ENCODE measurements around the gene FAM240B.
A peak's percentile ranks its signal among the peaks of the same experiment; 100 is the strongest.

Gene FAM240B

DNA sequence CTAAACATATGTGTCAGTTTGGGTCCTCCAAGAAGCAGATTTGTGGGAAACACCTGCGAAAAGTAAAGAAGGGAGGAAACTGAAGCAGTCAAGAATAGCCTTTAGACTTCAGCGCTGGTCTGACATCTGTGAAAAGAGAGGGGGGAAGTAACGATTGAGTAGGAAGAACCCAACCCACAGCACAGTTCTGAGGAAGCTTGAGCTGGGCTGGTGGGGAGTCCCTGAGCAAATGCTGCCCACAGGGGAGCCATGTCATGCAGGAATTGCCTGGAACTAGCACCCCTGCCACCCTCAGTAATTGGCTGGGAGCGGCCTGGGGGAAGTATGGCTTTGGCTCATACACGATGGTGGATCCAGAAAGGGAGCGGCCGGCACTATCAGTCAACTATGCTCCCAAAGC is 20.6 kb downstream of the FAM240B start:
- no peak for DNase-seq

DNA sequence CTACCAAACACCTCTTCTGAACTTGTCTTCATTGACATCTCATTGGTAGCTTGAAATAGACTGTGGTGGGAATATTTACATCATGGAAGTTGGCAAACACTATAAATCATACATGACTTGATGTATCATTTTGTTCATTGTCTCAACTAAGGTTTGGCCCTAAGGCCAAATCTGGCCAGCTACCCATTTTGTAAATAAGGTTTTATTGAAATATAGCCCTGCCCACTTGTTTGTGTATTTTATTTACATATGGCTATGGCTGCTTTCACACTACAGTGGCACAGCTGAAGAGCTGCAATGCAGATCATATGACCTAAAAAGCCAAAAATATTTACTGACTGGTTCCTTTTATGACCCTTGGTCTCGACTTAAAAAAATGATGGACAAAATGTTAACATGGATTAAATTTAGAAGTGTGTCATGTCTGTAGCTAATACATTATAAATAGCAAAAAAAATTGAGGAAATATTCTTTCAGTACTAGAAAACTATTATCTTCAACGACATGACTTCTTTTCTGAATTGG is 22.1 kb downstream of the FAM240B start:
- DNase-seq, result no peak

- DNase-seq, result no peak
Observed at GRCh38 chr9:38696999-38697398, 22.9 kb downstream of the FAM240B start.

DNA sequence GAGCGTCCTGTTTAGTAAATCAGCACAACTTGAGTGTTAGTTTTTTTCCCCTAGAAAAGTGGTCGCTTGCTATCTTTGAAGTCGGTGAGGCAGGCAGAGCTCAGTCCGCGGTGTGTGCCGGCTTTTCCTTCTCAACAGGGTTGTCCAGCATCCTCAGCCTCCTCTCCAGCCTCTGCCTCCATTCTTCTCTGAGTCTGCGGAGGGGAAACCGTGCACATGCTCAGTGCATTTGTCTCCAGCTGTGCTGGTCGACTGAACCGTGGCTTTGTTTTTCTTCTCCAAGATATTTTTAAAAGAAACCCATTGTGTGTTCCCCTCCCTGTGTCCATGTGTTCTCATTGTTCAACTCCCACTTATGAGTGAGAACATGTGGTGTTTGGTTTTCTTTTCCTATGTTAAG is 25.3 kb downstream of the FAM240B start:
- no peak for DNase-seq

DNA sequence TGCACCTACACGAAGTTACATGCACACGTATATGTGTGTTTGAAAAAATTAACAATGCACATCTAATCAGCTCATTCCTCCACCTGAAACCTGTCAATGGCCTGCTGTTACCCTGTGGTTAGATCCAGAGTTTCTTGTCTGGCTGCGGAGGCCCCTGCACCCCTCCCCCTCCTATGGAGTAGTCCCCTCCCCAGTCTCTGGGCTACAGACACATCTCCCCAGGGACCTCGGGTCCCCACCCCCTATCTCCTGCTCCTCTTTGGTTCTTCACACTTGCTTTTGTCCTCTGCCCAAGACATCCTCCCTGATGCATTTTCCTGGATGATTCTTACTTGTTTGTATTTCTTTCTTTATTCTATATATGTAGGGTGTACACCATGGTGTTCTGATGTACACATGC is 27.2 kb downstream of the FAM240B start:
- no peak for DNase-seq

- DNase-seq, result no peak
Observed at GRCh38 chr9:38690574-38690973, 29.4 kb downstream of the FAM240B start.

DNA sequence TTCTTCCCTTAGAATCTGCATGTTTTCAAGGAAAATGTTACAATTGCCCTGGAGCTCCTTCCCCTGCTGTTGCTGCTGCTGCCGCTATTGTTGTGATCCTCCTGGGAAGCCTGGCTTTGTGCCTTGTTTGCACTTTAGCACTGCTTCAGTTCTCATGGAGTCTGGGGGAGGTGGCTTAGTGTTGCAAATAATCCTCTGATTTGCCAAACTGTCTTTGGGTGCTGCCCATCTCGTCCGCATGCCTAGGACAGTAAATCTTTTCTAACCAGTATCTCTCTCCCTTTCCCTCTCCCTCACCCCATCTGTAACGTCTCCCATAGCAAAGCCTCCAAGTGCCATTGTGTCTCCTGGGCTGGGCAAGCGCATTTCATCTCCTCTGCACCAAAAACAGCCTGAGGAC is 30.3 kb downstream of the FAM240B start:
- no peak for DNase-seq

GRCh38 chr9:38687992-38688391 is 31.9 kb downstream of the FAM240B start:
- DNase-seq, result no peak

DNA sequence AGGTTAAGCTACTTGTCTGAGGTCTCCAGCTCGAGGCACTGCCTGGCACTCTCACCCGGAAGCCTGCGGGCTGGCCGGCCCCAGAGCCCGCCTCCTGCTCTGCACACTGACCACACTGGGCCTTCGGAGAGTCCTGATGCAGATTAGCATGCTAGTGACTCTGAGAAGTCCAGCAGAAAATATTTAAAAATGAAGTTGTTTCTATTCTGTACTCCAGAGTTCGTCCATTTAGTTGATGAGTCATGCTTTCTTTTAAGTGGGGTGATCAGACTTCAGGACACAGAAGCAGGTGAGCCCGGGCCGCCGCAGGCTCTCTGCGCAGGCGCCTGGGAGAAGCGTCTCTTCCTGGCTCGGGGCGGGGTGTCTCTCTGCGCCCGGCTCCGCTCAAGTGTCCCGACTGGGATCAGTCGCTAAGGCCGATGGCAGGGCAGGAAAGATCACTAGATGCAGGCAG is 32.5 kb downstream of the FAM240B start:
- no peak for DNase-seq

- DNase-seq, result no peak
Observed at GRCh38 chr9:38686933-38687332, 33.0 kb downstream of the FAM240B start.

DNA sequence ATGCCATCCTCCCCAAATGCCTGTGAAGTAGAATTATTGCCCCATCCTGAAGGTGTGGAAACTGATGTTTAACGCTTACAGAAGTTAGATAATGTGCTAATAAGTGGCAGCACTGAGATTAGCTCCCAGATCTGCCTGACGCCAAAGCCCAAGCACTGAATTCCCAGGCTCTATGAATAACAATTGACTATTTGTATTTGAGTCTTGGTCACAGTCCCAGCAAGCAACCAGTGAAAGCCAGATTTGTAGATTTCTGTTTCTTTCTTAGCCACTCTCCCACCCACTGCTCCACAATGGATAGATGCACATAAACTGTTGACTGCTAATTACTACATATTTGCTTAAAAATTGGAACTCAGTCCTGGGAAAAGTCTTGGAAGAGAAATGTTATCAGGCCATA is 34.4 kb downstream of the FAM240B start:
- DNase-seq, result no peak

- DNase-seq, result no peak
Observed at GRCh38 chr9:38683336-38683735, 36.6 kb downstream of the FAM240B start.

- peak; percentile 67 for DNase-seq
Observed at GRCh38 chr9:38682713-38683112, 37.2 kb downstream of the FAM240B start.

GRCh38 chr9:38681747-38682227 is 38.1 kb downstream of the FAM240B start:
- DNase-seq, result peak; percentile 59

GRCh38 chr9:38680837-38681445 is 39.0 kb downstream of the FAM240B start:
- DNase-seq, result no peak

GRCh38 chr9:38677660-38678303 is 42.2 kb downstream of the FAM240B start:
- DNase-seq, result no peak

GRCh38 chr9:38675831-38676230 is 44.1 kb downstream of the FAM240B start:
- DNase-seq, result no peak

- DNase-seq, result no peak
Observed at GRCh38 chr9:38675211-38675610, 44.7 kb downstream of the FAM240B start.

DNA sequence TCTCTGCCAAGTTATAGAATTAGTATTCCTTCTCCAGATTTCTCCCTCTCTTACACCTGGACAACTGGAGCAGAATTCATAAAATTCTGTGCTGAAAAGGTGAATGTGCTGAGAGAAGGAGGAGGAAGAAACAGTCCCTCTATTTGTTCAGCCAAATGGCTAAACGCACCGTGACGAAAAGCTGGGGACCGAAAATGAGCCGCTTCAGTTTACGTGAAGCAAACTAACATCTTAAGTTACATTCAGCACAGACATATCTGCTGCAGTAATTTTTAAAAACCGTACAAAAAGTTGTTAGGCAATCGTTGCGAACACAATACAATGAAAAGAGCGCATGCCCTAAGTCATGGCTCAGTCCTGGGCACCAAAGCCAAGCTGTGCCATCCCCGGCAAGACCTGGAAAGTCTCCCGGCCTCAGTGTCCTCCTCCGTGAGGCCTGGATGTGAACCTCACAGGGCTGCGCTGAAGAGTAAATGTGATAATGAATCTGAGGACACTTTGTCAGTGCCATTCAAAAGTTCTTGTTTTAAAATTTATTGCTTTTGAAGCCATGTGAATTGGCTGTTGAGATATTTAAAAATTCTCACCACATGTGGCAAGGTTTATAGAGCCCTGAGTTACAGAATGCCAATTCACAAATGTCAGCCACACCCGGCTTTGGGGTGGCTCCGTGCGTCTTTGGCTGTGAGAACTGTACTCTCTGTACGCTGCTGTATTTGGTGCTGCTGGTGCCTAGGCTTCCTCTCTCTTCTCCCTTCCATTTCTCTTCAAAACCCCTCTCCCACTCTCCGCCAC is 46.3 kb downstream of the FAM240B start:
- no peak for DNase-seq

GRCh38 chr9:38671748-38672147 is 48.2 kb downstream of the FAM240B start:
- DNase-seq, result no peak

- DNase-seq, result no peak
Observed at GRCh38 chr9:38671372-38671731, 48.6 kb downstream of the FAM240B start.

GRCh38 chr9:38670542-38671371 is 49.2 kb downstream of the FAM240B start:
- DNase-seq, result no peak
